Measurements from ENCODE around the gene ACBD6. TPM values are rescaled to one million over a fixed set of nuclear protein-coding genes. Genes with fewer than 3 reads are reported as not detected.

The ACBD6 gene
- total and polyA plus RNA-seq, 8 donors = 8.9 to 48.8 (median 37.7) TPM

GRCh38 chr1:180365039-180365438 lies 137.3 kb downstream of the ACBD6 start:
- Histone ChIP-seq H3K27me3 (no peaks in the 10 kb centered on the region), H3K4me3 (no peak overlapping the region), H3K27ac (no peak overlapping the region), H3K36me3 (no peaks in the 10 kb centered on the region), H3K9me3 (no peaks in the 10 kb centered on the region), H3K4me1 (no peaks in the 10 kb centered on the region)
- DNase-seq = peak in 1 of 2 donors; percentile 9
- intact Hi-C loops (cut with DNase I; ENCODE audit: low total_unique reads) = no loop called here
- TF ChIP-seq EP300 (IDR thresholded peaks at IDR 0.05) = no peak
- TF ChIP-seq POLR2AphosphoS5 (IDR thresholded peaks at IDR 0.05) = no peak
- TF ChIP-seq, protein P1, sequence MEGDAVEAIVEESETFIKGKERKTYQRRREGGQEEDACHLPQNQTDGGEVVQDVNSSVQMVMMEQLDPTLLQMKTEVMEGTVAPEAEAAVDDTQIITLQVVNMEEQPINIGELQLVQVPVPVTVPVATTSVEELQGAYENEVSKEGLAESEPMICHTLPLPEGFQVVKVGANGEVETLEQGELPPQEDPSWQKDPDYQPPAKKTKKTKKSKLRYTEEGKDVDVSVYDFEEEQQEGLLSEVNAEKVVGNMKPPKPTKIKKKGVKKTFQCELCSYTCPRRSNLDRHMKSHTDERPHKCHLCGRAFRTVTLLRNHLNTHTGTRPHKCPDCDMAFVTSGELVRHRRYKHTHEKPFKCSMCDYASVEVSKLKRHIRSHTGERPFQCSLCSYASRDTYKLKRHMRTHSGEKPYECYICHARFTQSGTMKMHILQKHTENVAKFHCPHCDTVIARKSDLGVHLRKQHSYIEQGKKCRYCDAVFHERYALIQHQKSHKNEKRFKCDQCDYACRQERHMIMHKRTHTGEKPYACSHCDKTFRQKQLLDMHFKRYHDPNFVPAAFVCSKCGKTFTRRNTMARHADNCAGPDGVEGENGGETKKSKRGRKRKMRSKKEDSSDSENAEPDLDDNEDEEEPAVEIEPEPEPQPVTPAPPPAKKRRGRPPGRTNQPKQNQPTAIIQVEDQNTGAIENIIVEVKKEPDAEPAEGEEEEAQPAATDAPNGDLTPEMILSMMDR (IDR thresholded peaks at IDR 0.05) = no peak
- no peak for TF ChIP-seq POLR2A (IDR thresholded peaks at IDR 0.05)
- 69 to 95% (median 89%) methylated on average over 3 of the region's 3 CpGs for WGBS, 5 donors

- 87 to 93% (median 92%) methylated on average over 5 of the region's 5 CpGs for WGBS, 5 donors
- H3K27me3 ChIP-seq = no peaks in the 10 kb centered on the region
- H3K27ac ChIP-seq = no peak overlapping the region
- H3K4me1 ChIP-seq = peaks cover 0 to 5% (median 2%) of the 10 kb centered on the region in 4 donors
- H3K9me3 ChIP-seq = no peaks in the 10 kb centered on the region
- TF ChIP-seq POLR2A (IDR thresholded peaks at IDR 0.05) = no peak
- TF ChIP-seq POLR2AphosphoS5 (IDR thresholded peaks at IDR 0.05) = no peak
- TF ChIP-seq, protein P1 (IDR thresholded peaks at IDR 0.05) = no peak
- TF ChIP-seq EP300 (IDR thresholded peaks at IDR 0.05) = no peak
- intact Hi-C loops (cut with DNase I; ENCODE audit: low total_unique reads) = no loop called here
- no peak overlapping the region for H3K4me3 ChIP-seq
- no peaks in the 10 kb centered on the region for H3K36me3 ChIP-seq
- no peak for DNase-seq
Observed at GRCh38 chr1:180363246-180363995, 139.0 kb downstream of the ACBD6 start.

DNA sequence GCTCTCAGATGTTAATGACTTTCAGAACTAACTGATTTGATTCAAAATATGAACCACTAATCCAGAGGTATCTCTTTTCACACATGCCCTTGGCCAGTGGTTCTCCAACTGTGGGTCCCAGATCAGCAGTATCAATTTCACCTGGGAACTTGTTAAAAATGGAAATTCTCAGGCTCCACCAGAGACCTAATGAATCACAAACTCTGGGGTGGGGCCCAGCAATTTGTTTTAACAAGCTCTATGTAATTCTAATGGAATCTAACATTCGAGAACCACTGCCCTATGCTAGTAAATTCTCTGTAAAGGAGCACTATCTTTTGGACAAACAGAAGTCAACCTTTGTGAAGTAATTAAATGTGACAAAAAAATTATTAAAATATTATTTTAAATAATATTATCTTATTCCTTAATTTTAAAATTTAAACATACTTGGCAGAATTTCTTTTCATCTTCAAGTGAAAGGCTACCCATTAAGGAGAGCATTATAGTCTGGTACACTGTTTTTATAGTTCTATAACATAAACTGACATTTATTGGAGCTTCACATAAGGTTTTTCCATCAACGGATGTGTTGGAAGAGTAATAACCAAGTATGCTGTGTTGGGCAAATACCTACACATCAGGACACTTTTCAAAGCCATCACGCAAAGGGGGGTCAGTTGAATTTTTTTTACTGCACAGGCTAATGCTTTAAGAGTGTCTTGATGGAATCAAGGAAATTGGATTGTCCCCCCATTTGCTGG lies 141.9 kb downstream of the ACBD6 start:
- Histone ChIP-seq H3K36me3 (no peaks in the 10 kb centered on the region), H3K4me1 (peaks cover 0 to 5% (median 2%) of the 10 kb centered on the region in 4 donors), H3K27ac (no peak overlapping the region), H3K9me3 (no peaks in the 10 kb centered on the region), H3K27me3 (no peaks in the 10 kb centered on the region), H3K4me3 (no peak overlapping the region)
- WGBS, 5 donors = 84 to 95% (median 90%) methylated on average over 3 of the region's 3 CpGs
- no peak for DNase-seq
- intact Hi-C loops (cut with DNase I; ENCODE audit: low total_unique reads) = no loop called here
- TF ChIP-seq, protein P1 (IDR thresholded peaks at IDR 0.05) = no peak

DNA sequence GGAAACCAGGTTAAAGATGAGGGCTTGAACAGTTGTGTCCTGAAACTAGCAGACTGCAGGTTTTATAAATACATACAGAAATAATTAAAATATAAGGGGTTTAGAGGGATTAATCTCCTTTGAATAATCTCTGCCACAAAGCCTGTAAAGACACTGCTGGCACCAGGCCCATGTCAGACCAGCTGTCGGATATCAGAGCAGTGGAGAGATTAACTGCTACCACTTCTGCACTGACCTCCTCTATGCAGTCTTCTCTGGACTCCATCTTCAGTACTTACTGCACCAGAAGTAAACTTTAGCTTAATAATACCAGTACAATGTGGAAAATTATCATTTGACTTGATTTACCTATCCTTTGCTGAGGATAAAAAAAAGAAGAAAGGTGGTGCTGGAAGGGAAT lies 143.7 kb downstream of the ACBD6 start:
- WGBS, 5 donors = 19 to 37% (median 32%) methylated on average over 1 of the region's 1 CpG
- Histone ChIP-seq H3K27me3 (no peaks in the 10 kb centered on the region), H3K36me3 (no peaks in the 10 kb centered on the region), H3K27ac (no peak overlapping the region), H3K4me3 (no peak overlapping the region), H3K4me1 (peaks cover 0 to 5% (median 2%) of the 10 kb centered on the region in 4 donors), H3K9me3 (no peaks in the 10 kb centered on the region)
- no peak for TF ChIP-seq POLR2AphosphoS5 (IDR thresholded peaks at IDR 0.05)
- TF ChIP-seq, protein P1 (IDR thresholded peaks at IDR 0.05) = no peak
- no peak for TF ChIP-seq EP300 (IDR thresholded peaks at IDR 0.05)
- TF ChIP-seq POLR2A (IDR thresholded peaks at IDR 0.05) = no peak
- intact Hi-C loops (cut with DNase I; ENCODE audit: low total_unique reads) = no loop called here
- peak in 1 of 2 donors; percentile 71 for DNase-seq

Data from stomach (tissue), 9 donors.